Measurements from ENCODE around the gene PCDHGA9. TPM values are rescaled to one million over a fixed set of nuclear protein-coding genes. Genes with fewer than 3 reads are reported as not detected.

Gene PCDHGA9
- total and polyA plus RNA-seq, 2 of the 8 experiments (the other 6 are each of a cell fraction or from before 2014, with no cell fraction given), result 0.79 to 1.1 TPM

GRCh38 chr5:141393267-141393666 lies 9.3 kb upstream of the PCDHGA9 start:
- Histone ChIP-seq H3K14ac (ENCODE audit: insufficient read length) (no peak overlapping the region), H3K4me1 (replicated peaks in 1 of 4; ENCODE audit: control insufficient read depth in 3 of 4, insufficient read depth in 4 of 4, low read length in 3 of 4) (no peaks in the 10 kb centered on the region), H3K79me2 (ENCODE audit: control insufficient read depth in 1 of 2, insufficient read depth in 2 of 2, low read length in 2 of 2) (no peaks in the 10 kb centered on the region), H3K9ac (replicated peaks in 1 of 4; ENCODE audit: extremely low read depth in 1 of 4, low read depth in 3 of 4, low read length in 3 of 4) (no peak overlapping the region), H2BK12ac (ENCODE audit: low read depth, low read length) (no peak overlapping the region), H4K5ac (ENCODE audit: insufficient read length, low read depth, low read length) (no peak overlapping the region), H3K27ac (ENCODE audit: low read depth, low read length) (no peak overlapping the region), H3K27me3 (replicated peaks in 1 of 4; ENCODE audit: control insufficient read depth in 3 of 4, extremely low read depth in 1 of 4, insufficient read depth in 3 of 4, low read length in 3 of 4) (no peaks in the 10 kb centered on the region; a peak in 1 of 7 replicates), H2BK120ac (replicated peaks; ENCODE audit: low read depth, low read length) (no peak overlapping the region), H2BK5ac (ENCODE audit: low read depth, low read length) (no peak overlapping the region), H2AFZ (ENCODE audit: low read length) (no peak overlapping the region), H3K56ac (replicated peaks; ENCODE audit: insufficient read length, low read depth, low read length) (no peak overlapping the region), H4K20me1 (replicated peaks in 1 of 2; ENCODE audit: control insufficient read depth in 1 of 2, insufficient read depth in 2 of 2, low read length in 2 of 2) (no peaks in the 10 kb centered on the region), H3K4ac (replicated peaks; ENCODE audit: insufficient read length, low read depth, low read length) (no peak overlapping the region), H3K79me1 (ENCODE audit: low read depth, low read length) (no peaks in the 10 kb centered on the region), H2BK15ac (ENCODE audit: low read length) (no peak overlapping the region), H3K9me3 (ENCODE audit: insufficient read depth in 2 of 2, low read depth in 1 of 2, low read length in 1 of 2) (peaks cover 56 to 63% of the 10 kb centered on the region in 2 experiments), H3K4me2 (ENCODE audit: insufficient read depth in 1 of 2, low read depth in 2 of 2, low read length in 2 of 2) (no peak overlapping the region), H4K8ac (ENCODE audit: extremely low read depth, insufficient read depth, low read length) (no peak overlapping the region; the same call in 1 of the 2 replicates), H2AK5ac (ENCODE audit: low read depth, low read length) (no peak overlapping the region), H3K18ac (ENCODE audit: extremely low read depth, low read length) (no peak overlapping the region), H3K23me2 (ENCODE audit: low read depth, low read length) (no peaks in the 10 kb centered on the region), H3K36me3 (ENCODE audit: control insufficient read depth in 2 of 4, insufficient read depth in 4 of 4, low read length in 3 of 4) (peaks cover 3 to 29% (median 14%) of the 10 kb centered on the region in 4 experiments; a peak in 7 of 8 replicates), H3K4me3 (ENCODE audit: extremely low read depth in 1 of 4, insufficient read depth in 2 of 4, low read depth in 3 of 4, low read length in 4 of 4) (no peak overlapping the region), H4K91ac (replicated peaks; ENCODE audit: insufficient read length, low read length) (no peak overlapping the region), H3K23ac (ENCODE audit: insufficient read length) (no peak overlapping the region), H2BK20ac (ENCODE audit: low read length) (no peak overlapping the region)
- POLR2A ChIA-PET (ENCODE audit: partially characterized antibody), result no interaction called here
- no peak for TF ChIP-seq SIRT6 (IDR thresholded peaks at IDR 0.05; ENCODE audit: low read length)
- TF ChIP-seq POU5F1 (IDR thresholded peaks at IDR 0.05; ENCODE audit: low read depth, low read length), result no peak
- no peak for TF ChIP-seq SAP30 (IDR thresholded peaks at IDR 0.05; ENCODE audit: insufficient read depth, insufficient replicate concordance, low read length)
- no peak for TF ChIP-seq CBX5 (IDR thresholded peaks at IDR 0.05; ENCODE audit: low read depth, low read length)
- TF ChIP-seq JUN (IDR thresholded peaks at IDR 0.05; ENCODE audit: low read depth, low read length), result no peak
- TF ChIP-seq EZH2 (IDR thresholded peaks at IDR 0.05; ENCODE audit: low read depth, low read length, severe bottlenecking), result no peak
- no peak for TF ChIP-seq SIN3A (conservative IDR thresholded peaks at IDR 0.05 in 1 of 2, IDR thresholded peaks at IDR 0.05 in 1 of 2; ENCODE audit: low read depth in 1 of 2, low read length in 2 of 2)
- WGBS, 2 experiments (ENCODE audit: extremely low coverage in 1 of 2, insufficient coverage in 1 of 2, insufficient read length in 1 of 2, insufficient replicate concordance in 2 of 2, low coverage in 1 of 2, low lambda C conversion rate in 2 of 2, missing lambda C conversion rate in 1 of 2), result 93% methylated on average over 21 of the region's 21 CpGs; no CpG with 5 or more reads in 1 of the 2 experiments
- DNase-seq (ENCODE audit: low read depth in 1 of 2, low spot score in 2 of 2) (no peak), FAIRE-seq (no peak)
- CTCF ChIA-PET (ENCODE audit: partially characterized antibody), result interaction anchor here (0.8 to 8.7 kb wide), 6 partner anchors 10 to 131 kb away, joined by 3 to 68 read pairs (median 6); partner anchors contain the start of genes PCDHGA11, PCDHGA9, PCDHGB6 and PCDHGB7

All from H1 (cell line).